Measurements from ENCODE around the gene THAP8.

Gene THAP8

GRCh38 chr19:36003284-36003683, 50.8 kb downstream of the THAP8 start:
- DNase-seq (ENCODE audit: low read depth in 1 of 2, low spot score in 1 of 2), result no peak
- Histone ChIP-seq H3K27ac (replicated peaks) (no peak overlapping the region), H3K4me3 (replicated peaks; ENCODE audit: insufficient read depth, low read length) (no peak overlapping the region), H3K27me3 (ENCODE audit: insufficient read depth, poor library complexity, severe bottlenecking) (no peaks in the 10 kb centered on the region)
- TF ChIP-seq GABPA (IDR thresholded peaks at IDR 0.05; ENCODE audit: low read depth) (no peak), CTCF (IDR thresholded peaks at IDR 0.05; ENCODE audit: insufficient read depth, low read length) (no peak), POLR2AphosphoS5 (IDR thresholded peaks at IDR 0.05; ENCODE audit: low read depth) (no peak), SPI1 (IDR thresholded peaks at IDR 0.05; ENCODE audit: borderline replicate concordance, low read depth) (no peak), REST (IDR thresholded peaks at IDR 0.05; ENCODE audit: insufficient replicate concordance, low read depth) (no peak)

- no peaks in the 10 kb centered on the region for H3K27me3 ChIP-seq (ENCODE audit: insufficient read depth, poor library complexity, severe bottlenecking)
- no peak for DNase-seq (ENCODE audit: low read depth in 1 of 2, low spot score in 1 of 2)
- TF ChIP-seq CTCF (IDR thresholded peaks at IDR 0.05; ENCODE audit: insufficient read depth, low read length) (no peak), REST (IDR thresholded peaks at IDR 0.05; ENCODE audit: insufficient replicate concordance, low read depth) (no peak), GABPA (IDR thresholded peaks at IDR 0.05; ENCODE audit: low read depth) (no peak), SPI1 (IDR thresholded peaks at IDR 0.05; ENCODE audit: borderline replicate concordance, low read depth) (no peak), POLR2AphosphoS5 (IDR thresholded peaks at IDR 0.05; ENCODE audit: low read depth) (no peak)
- H3K27ac ChIP-seq (replicated peaks), result no peak overlapping the region
- no peak overlapping the region for H3K4me3 ChIP-seq (replicated peaks; ENCODE audit: insufficient read depth, low read length)
These were observed 52.5 kb downstream of the THAP8 start for GRCh38 chr19:36001605-36002004.

GRCh38 chr19:35996777-35997176, 57.3 kb downstream of the THAP8 start:
- TF ChIP-seq CTCF (IDR thresholded peaks at IDR 0.05; ENCODE audit: insufficient read depth, low read length) (no peak), SPI1 (IDR thresholded peaks at IDR 0.05; ENCODE audit: borderline replicate concordance, low read depth) (no peak), REST (IDR thresholded peaks at IDR 0.05; ENCODE audit: insufficient replicate concordance, low read depth) (no peak), GABPA (IDR thresholded peaks at IDR 0.05; ENCODE audit: low read depth) (no peak), POLR2AphosphoS5 (IDR thresholded peaks at IDR 0.05; ENCODE audit: low read depth) (no peak)
- Histone ChIP-seq H3K27me3 (ENCODE audit: insufficient read depth, poor library complexity, severe bottlenecking) (no peaks in the 10 kb centered on the region), H3K4me3 (replicated peaks; ENCODE audit: insufficient read depth, low read length) (no peak overlapping the region), H3K27ac (replicated peaks) (no peak overlapping the region)
- no peak for DNase-seq (ENCODE audit: low read depth in 1 of 2, low spot score in 1 of 2)

All from HL-60 (cell line).